GM12891 (cell line): ENCODE measurements around the gene SKP2.
A peak's percentile ranks its signal among the peaks of the same experiment; 100 is the strongest.

Experiments
- DNase-seq: peaks from one replicate; pipeline ENCODE4 v3.0.0; 2011; ENCODE audit warnings: low spot score; ENCODE audit not compliant: insufficient read length
- FAIRE-seq: peaks from 2 replicates; lab custom pipeline; 2011; peaks lifted over from hg19 to GRCh38; lab: Jason Lieb, UNC
- PAX5 ChIP-seq: IDR thresholded peaks from 2 replicates; pipeline ENCODE4 v1.6.1; 2011; ENCODE audit warnings: low read length, moderate library complexity, mild to moderate bottlenecking; ENCODE audit not compliant: insufficient read depth, severe bottlenecking
- POLR2A ChIP-seq: IDR thresholded peaks from 2 replicates; pipeline ENCODE4 v1.6.1; 2011; ENCODE audit warnings: low read depth, low read length, control low read depth
- POLR2AphosphoS5 ChIP-seq: IDR thresholded peaks from 2 replicates; pipeline ENCODE4 v1.6.1; 2011; ENCODE audit warnings: low read depth, low read length, control low read depth
- POU2F2 ChIP-seq: IDR thresholded peaks from 2 replicates; pipeline ENCODE4 v1.6.1; 2011; ENCODE audit warnings: low read depth, mild to moderate bottlenecking, control low read depth, low read length, moderate library complexity
- SPI1 ChIP-seq: IDR thresholded peaks from 2 replicates; pipeline ENCODE4 v1.6.1; 2011; ENCODE audit warnings: low read depth, low read length, control low read depth
- TAF1 ChIP-seq: IDR thresholded peaks from 2 replicates; pipeline ENCODE4 v1.6.1; 2011; ENCODE audit warnings: low read depth, low read length, control low read depth

The SKP2 gene

GRCh38 chr5:36138900-36139683 is 12.8 kb upstream of the SKP2 start:
- FAIRE-seq = no peak
- no peak for DNase-seq
- TF ChIP-seq PAX5 (no peak), POLR2AphosphoS5 (no peak), POLR2A (no peak), POU2F2 (no peak), SPI1 (no peak)

- TF ChIP-seq POLR2A (no peak), TAF1 (no peak), POU2F2 (no peak), PAX5 (no peak), SPI1 (no peak), POLR2AphosphoS5 (no peak)
- DNase-seq (no peak), FAIRE-seq (no peak)
These were observed 6.6 kb upstream of the SKP2 start for GRCh38 chr5:36145311-36145710.

GRCh38 chr5:36146390-36146789 is 5.5 kb upstream of the SKP2 start:
- TF ChIP-seq POLR2A = no peak
- TF ChIP-seq PAX5 = no peak
- TF ChIP-seq POLR2AphosphoS5 = no peak
- no peak for TF ChIP-seq SPI1
- no peak for TF ChIP-seq POU2F2
- TF ChIP-seq TAF1 = no peak
- no peak for FAIRE-seq

DNA sequence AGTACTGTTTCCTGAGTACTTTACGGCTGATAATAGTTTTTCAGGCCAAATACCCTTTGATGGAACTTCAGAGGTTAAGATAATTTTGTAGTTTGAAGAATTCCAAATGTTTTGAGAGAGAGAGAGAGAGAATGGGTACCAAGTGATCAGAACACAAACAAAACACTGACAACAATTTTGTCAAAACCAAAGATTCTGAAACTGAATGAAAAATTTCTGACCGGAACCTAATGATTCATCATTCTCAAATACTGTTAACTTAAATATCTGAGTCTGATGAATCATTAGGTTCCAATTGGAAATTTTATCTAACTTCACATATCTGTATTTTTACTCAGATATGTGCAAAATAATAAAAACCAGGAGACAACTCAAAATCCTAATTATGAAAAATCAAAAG is 4.2 kb upstream of the SKP2 start:
- no peak for TF ChIP-seq POLR2AphosphoS5
- no peak for TF ChIP-seq PAX5
- no peak for TF ChIP-seq POLR2A
- no peak for TF ChIP-seq POU2F2
- TF ChIP-seq SPI1 = no peak
- no peak for TF ChIP-seq TAF1
- FAIRE-seq = no peak
- DNase-seq = no peak

More at GRCh38 chr5:36146390-36146789, 5.5 kb upstream of the SKP2 start:
- no peak for DNase-seq

GRCh38 chr5:36150676-36151433 is 1.1 kb upstream of the SKP2 start:
- peak; percentile 80 for FAIRE-seq
- TF ChIP-seq PAX5 = no peak
- TF ChIP-seq SPI1 = no peak
- peak; percentile 61; the same call in 1 of the 2 replicates for TF ChIP-seq TAF1
- no peak for TF ChIP-seq POU2F2
- peak; percentile 63; the same call in 1 of the 2 replicates for TF ChIP-seq POLR2A
- peak; percentile 78 for TF ChIP-seq POLR2AphosphoS5
- DNase-seq = peak; percentile 12

DNA sequence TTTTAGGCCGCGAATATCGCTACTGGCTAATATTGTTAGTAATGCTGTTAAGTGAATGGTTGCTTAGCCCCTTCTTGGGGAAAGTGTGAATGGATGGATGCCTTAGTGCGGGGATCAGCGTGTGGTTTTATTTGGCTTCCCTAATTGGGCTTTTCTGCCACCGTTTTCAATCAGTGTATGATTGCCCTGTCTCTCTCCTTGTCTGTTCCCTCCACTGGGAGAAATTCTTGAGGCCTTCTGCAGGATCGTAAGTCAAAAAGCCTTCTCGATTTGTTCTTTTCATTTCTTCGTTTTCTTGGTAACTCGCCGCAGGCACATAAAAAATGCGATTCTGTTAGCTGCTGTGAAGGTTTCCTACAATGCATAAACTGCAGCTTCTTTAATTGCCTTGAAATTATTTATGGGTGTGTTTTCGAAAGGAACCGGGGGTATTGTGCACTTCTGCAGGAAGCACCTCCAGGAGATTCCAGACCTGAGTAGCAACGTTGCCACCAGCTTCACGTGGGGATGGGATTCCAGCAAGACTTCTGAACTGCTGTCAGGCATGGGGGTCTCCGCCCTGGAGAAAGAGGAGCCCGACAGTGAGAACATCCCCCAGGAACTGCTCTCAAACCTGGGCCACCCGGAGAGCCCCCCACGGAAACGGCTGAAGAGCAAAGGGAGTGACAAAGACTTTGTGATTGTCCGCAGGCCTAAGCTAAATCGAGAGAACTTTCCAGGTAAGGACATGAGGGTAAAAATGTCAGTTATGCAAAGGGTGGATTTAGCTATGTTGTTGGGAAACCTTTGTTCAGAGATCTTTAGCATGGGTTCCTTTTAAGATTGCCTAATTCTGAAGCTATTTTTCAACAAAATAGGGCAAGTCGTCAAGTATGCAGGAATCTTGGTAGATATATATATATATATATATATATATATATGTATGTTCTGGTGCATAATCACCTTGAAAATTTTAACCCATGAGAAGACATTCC is 700 bp downstream of the SKP2 start:
- DNase-seq (no peak), FAIRE-seq (no peak)
- TF ChIP-seq SPI1 = no peak; the same call in 1 of the 2 replicates
- TF ChIP-seq POU2F2 = no peak
- TF ChIP-seq TAF1 = no peak
- no peak for TF ChIP-seq POLR2A
- no peak for TF ChIP-seq POLR2AphosphoS5
- no peak for TF ChIP-seq PAX5

DNA sequence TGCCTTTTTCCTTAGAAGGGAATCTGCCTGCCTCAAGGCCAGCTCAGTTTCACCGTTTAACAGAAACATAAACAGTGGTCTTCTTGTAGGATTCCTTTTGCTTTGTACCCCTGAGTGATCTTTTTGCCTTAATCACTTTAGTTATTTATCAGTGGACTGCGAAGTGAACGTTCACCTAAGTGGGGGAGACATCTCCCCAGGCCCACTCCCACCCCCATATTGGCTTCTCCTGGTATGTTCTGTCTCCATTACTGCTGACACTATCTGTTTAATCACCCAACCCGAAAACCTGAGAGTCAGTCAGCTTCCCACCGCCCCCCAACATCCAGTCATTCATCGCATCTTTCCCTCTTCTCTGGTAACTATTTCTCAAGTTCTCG is 1.4 kb downstream of the SKP2 start:
- no peak for FAIRE-seq
- TF ChIP-seq POLR2AphosphoS5 (no peak), POLR2A (no peak), SPI1 (no peak), TAF1 (no peak), PAX5 (no peak), POU2F2 (no peak)
- no peak for DNase-seq

DNA sequence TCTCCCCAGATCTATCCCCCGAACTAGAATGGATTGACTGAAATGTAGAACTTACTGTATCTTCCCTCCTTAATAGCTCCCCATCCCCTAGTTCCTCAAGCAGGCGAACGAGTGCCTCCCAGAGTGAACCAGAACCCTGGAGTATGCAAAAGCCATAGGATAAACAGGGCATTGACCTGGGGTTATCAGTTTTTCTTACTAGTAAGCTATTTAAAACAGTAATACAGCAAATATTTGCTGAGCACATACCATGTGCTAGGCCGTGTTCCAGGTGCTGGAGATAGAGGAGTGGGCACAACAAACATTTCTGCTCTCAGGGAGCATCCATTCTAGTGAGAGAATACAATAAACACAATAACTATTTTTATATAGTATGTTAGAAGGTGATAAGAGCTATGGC is 1.8 kb downstream of the SKP2 start:
- TF ChIP-seq PAX5 (no peak), SPI1 (no peak), POLR2AphosphoS5 (no peak), TAF1 (no peak), POLR2A (no peak), POU2F2 (no peak)
- FAIRE-seq (no peak), DNase-seq (no peak)

- TF ChIP-seq TAF1 = no peak
- no peak for TF ChIP-seq POU2F2
- TF ChIP-seq PAX5 = no peak
- TF ChIP-seq SPI1 = no peak
- DNase-seq = no peak
- no peak for FAIRE-seq
These were observed 3.4 kb downstream of the SKP2 start for GRCh38 chr5:36155291-36155690.
